GM19463 (cell line): ENCODE data around the gene ELAC2.
"Not testable (repeated sequence)": the region's sequence is repeated elsewhere in the genome, so short reads cannot be mapped to it uniquely, and the experiment has no call there.

ENCODE experiments used
- ATAC-seq: cut with Tn5 transposase; IDR thresholded peaks from one replicate; pipeline ENCODE4 v1.9.1; 2021; ENCODE audit warnings: mild to moderate bottlenecking, moderate library complexity; ENCODE audit not compliant: unreplicated experiment

The ELAC2 gene

DNA sequence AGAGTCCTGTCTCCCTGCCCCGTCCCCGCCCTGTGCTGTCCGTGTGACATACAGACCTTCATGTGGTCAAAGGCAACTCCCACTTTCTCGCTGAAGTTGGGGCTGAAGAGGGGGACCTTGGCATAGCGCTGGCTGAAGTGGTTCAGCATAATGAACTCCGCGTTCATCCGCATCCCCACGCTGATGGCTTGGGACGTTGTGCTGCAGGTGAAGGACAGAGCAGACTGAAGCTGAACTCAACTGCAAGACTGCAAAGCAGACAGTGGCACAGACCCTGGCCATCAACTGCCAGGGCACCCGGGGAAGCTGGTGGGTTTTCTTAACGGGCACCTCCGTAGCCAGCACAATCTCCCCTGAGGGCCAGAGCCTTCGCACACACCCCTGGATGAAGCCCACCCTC lies 24.2 kb downstream of the ELAC2 start:
- no peak for ATAC-seq

DNA sequence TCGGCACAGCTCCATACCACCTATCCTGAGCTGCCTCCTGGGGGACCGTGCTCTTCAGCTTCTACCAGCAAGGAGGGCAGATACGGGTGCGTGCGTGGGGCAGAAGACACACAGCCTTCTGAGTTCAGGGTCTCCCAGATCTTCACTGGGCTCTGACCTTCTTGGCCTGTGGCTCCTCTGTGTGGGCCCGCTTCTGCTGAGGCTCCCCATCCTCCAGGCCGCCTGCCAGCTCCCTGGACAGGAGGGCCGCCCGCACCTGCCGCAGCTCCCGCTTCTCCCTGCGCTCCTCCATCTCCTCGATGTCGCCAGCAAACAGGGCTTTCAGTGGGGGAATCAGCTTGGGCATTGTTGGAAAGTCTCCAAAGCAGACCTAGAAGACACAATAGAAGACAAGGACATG lies 25.2 kb downstream of the ELAC2 start:
- ATAC-seq = no peak

DNA sequence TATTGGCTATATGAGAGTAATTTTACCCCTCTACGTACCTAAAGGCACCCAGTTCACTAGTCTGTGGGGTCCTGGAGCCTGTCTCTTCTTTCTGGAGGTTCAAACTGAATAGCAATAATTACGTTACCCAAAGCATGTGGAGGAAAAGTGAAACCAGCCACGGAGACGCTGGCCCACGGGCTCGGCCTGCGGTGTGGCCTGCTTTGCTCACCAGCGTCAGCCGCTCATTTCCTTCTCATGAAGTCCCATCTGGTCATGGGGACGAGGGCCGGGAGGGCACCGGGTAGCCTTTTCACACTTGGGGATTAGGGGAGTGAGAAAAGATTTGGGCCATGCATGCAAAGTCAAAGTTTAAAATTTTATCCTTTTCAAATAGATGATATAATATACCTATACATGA lies 26.9 kb downstream of the ELAC2 start:
- no peak for ATAC-seq

DNA sequence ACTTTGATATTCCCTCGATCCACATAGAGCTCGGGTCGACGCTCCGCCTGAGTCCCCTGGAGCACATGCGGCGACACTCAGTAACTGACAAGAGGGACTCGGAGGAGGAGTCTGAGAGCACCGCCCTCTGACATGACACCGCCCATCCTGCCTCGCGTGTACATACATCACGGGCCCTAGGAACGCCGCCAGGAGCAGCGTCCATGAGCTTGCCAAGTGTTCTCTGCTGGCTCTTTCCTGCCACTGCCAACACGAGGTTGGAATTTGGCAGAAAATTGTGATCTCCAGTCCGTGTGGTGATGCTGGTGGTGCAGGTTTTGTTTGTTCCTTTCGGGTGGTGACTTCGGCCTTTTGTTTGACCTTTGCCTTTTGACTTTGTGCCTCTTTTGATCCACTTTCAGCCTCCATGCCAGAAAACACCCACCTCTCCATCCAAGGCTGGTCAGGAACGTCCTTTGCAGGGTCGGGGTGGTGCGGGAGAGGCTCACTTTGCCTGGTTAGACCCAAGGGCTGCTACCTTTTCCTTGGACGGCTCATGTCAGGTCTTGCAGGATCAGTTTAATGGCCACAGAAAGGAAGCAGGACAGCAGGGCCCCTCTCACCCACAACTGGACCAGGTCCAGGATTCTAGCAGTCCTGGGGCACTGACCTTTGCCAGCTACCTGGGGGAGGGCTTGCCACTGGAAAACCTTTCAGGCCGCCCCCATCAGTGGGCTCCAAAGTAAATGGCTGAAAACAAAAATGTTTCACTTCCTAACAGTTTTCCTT lies 27.6 kb downstream of the ELAC2 start:
- ATAC-seq = no peak

DNA sequence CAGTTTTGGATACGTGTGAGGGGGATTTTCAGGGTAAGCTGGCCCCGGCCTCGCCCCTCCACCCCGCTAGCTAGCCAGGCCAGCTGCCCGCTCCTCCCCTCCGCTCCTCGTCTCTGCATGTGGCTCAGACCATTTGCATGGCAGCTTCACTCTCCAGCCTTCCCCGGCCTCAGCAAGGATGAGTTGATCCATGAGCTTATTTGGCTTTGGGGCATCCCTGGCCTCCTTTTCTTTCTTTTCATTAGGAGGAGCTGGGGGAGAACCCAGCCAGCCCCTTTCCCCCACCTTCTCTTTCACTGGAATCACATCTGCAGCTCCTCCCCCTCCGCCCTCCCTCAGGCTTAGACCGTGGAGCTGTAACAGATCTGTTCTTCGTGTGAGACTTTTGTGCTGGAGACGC lies 30.7 kb downstream of the ELAC2 start:
- no peak for ATAC-seq

DNA sequence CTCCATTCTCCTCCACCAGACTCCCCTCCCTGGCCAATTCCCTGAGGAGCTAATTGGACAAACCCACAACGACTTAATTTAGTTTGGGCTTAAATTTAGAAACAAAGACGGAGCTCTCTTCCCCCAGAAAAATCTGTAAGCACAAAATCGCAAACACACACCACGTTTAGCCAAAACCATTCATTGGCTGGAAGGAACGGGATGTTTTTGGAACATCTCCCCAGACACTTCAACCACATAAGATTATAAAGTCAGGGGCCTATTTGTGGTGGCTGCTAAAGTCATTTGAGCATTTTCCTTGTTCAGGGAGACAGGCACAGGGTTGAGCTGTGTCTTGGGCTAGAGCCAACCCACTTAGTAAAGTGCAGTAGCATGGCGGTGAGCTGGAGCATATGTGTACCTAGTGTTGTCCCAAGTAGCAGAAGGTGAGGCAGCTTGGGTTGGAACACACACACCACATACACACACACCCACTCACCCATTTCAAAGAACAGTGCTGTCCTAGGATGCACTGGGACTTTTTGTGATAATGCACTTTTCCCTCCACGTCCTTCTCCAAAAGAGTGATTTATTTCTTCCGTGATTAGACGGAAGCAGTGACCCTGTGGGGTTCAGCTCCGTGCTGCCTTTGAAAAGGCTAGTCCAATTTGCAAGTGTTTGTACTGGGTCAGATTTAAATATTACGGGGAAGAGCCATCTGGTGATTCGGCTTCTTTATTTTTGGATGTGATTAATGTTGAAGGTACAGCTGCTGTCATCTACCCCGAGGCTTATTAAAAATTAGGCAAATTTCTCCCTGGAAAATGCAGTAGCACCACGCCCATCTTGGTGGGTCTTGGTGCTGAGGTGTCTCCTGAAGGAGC lies 32.2 kb downstream of the ELAC2 start:
- no peak for ATAC-seq

DNA sequence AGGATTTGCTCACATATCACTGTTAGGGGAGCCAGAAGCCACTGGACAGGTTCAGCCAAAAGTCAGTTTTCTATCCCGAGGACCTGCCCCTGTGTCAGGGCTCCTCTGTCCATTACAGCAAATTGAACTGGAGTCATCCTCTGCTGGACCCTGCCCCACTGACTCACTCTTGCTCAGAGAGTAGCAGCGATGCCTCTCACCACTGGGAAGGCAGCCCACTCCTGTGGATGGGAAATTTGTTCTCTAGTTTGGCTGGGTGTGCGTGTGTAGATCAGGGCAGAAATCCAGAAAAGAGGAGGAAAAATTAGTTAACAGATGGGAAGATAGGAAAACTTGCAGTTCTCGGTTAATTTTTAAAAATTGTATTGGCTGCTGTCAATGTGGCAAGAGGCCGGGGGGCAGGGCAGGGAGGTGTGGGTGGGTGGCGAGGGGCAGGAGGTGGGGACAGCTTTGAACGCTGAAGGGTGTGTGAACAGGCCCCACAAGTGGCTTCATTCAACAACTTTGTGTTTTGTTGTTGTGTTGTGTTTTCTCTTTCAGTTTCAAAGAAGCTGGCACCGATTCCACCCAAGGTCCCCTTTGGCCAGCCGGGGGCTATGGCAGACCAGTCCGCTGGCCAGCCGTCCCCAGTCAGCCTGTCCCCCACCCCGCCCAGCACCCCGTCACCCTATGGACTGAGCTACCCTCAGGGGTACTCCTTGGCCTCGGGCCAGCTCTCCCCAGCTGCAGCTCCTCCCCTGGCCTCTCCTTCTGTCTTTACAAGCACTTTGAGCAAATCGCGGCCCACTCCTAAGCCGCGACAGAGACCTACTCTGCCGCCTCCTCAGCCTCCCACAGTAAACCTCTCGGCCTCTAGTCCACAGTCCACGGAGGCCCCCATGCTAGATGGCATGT lies 33.6 kb downstream of the ELAC2 start:
- no peak for ATAC-seq

DNA sequence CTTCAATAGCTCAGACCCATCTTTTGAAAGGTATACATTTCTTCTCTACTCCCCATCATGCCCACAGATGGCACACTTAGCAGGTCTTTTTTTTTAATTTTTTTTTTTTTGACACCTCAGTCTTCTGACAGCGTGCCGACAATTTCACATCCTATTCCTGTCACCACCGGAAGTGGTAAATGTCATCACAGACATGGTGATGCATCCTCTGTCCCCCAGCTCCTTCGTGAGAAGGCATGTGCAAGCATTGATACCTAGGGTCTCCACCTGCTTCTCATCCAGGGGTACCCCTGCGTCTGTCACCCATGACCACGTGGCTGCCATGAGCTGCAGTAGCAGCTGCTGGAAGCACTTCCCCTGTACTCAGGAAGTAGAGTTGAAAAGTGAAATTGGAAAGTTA lies 35.6 kb downstream of the ELAC2 start:
- no peak for ATAC-seq

DNA sequence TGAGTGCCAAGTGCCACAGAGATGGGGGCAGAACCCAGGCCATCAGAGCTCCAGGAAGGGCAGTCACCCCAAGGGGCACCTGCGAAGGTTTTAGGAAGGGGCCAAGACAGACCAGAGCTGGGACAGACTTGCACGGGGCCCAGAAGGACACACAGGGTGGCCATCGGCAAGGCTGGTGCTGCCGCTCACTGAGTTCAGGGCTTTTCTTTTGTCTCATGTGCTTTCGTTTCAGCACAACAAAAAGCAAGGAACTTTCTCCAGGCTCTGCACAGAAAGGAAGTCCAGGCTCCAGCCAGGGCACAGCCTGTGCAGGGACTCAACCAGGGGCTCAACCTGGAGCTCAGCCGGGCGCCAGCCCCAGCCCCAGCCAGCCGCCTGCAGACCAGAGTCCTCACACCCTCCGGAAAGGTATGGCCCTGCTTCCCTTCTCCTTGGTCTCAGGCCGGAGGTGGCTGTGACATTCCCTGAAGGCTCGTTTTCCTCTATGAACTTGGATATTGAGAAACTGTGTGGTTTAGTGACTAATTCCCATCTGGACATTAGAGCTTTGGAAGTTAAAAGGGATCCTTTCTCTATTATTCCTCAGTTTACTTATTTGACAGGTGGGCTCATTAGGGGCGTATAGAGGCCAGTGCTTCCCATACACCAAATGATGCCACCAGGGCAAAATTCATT lies 37.9 kb downstream of the ELAC2 start:
- no peak for ATAC-seq

DNA sequence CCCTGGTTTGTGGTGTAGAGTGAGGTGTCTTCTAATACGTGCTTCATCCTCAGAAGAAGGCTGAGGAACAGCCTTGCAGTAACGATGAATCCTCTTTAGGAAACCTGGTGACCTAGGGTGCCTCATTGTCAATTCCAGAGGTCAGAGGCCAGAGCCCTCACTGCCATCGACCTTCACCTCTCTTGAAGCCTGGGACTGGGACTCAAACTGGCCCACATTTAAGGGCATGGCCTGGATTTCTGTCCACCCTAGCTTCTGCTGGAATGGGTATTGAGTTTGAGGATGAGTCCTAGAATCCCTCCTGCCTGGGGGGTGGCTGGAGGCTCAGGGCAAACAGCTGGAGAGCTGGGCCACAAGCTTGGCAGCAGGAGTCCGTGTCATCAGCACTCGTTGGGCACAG lies 38.6 kb downstream of the ELAC2 start:
- ATAC-seq = no peak

DNA sequence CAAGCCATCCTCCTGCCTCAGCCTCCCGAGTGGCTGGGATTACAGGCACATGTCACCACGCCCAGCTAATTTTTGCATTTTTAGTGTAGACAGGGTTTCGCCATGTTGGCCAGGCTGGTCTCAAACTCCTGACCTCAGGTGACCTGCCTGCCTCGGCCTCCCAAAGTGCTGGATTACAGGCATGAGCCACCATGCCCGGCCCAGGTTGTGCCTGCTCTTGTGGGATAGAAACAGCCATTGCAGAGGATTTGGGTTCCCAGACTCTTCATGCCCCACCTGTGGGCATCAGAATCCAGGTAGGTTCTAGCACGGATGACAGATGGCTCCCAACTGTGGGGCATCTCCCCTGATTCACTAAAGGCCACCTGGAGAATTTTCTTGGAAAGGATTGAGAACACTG lies 39.0 kb downstream of the ELAC2 start:
- ATAC-seq = not testable (repeated sequence)

DNA sequence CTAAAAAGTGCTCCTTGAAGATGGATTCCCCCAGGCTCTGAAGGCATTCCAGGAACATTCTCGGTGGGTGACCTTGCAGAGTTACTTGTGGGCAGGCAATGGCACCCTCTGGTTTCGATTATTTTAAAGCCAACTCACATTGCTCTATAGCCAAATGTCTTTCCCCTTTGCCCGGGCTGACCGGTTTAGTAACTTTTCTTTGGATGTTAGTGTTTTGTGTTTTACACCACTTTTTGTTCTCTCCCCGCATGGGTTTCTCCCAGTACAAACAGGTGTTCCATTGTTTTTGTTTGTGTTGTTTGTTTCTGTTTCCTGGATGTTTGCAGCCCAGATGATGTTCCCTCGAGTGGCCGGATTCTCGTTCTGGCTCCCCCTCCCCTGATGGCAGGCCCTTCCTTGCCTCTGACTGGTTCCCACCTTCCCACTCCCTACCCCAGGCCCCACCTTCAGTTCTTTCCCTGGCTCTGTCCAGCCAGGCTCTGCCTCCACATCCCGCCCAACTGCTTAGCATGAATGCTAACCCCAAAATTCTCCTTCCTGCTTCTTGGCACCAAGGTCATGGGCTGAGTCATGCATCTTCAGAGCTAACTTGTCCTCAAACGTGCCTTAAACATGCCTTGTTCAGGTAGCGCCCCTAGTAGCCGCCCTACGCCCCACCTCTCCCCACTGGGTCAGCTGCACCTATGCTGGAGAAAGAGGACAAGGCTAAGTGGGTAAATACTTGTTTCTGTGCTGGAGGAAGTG lies 40.6 kb downstream of the ELAC2 start:
- ATAC-seq = no peak

DNA sequence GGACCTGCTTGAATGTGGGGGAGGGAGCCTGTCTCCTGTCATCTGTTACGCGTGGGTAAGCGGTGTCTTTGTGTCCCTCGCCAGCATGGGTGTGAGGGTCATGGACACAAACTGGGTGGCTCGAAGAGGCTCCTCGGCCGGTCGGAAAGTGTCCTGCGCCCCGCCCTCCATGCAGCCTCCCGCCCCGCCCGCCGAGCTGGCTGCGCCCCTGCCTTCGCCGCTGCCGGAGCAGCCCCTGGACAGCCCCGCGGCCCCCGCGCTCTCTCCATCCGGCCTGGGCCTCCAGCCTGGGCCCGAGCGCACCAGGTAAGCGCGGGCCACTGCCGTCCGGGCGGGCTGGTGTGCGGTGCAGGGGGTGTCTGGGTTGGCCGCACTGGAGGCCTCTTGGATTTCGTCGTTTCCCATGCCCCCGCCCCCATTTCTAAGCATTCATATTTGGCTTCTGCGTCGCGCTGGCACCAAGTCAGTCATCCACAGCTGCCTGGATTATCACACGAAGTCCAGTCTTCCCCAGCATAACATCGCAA lies 43.8 kb downstream of the ELAC2 start:
- no peak for ATAC-seq

DNA sequence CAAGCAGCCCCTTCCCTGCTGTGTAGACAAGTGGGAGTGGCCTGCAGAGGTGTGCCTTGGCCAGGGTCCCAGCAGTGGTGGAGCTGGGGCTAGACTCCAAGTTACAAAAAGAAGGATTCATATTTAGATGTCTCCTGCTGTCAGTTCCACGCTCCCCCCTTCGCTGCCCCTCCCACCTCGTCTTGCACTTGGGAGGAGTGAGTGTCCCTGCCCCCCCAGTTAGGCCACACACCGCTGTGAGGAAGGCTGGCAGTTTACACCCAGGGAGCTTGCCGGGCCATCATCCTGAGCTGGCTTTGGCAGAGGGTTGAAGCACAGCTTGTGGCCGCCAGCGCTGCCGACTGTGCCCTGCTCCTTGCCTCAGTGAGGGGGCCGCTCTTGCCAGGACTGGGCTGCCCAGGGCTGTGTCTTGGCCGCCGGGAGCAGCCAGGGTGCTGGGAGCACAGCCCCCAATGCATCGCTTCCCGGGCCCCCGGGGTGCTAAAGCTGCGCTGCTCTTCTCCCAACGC lies 44.3 kb downstream of the ELAC2 start:
- no peak for ATAC-seq

DNA sequence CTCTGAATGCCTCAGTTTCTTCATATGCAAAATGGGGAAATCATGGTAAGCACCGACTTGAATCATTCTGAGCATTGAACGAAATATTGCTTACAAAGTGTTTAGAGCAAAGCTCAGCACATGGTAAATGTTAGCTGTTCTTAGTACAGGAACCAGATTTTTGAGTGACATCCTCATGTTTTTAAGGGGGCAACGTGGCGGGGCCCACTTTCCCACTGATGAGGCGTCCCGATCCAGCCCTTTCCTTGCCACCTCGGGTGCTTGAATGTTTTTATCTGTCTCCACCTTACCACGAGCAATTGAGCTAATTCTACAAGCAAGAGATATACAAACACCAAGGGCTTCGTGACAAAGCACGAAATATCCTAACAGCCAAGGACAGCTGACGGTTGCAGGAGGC lies 49.9 kb downstream of the ELAC2 start:
- no peak for ATAC-seq

DNA sequence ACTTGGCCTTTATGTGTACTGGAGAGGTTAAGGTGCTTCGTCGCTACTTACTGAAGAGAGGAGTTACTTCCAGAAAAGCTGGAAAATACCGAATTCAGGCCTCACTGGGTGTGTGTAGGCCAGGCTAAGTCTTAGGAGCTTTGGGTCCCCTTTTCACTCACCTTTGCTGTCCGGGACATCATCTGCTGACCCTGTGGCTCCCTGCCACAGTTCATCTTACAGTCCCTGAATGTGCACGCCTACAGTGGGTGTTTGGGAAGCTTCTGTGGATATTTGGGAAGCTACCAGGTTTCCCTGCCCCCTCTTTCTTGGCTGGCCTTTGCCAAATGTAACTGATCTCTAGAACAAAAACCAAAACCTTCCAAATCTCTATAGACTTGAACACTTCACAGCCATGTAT lies 51.4 kb downstream of the ELAC2 start:
- no peak for ATAC-seq

DNA sequence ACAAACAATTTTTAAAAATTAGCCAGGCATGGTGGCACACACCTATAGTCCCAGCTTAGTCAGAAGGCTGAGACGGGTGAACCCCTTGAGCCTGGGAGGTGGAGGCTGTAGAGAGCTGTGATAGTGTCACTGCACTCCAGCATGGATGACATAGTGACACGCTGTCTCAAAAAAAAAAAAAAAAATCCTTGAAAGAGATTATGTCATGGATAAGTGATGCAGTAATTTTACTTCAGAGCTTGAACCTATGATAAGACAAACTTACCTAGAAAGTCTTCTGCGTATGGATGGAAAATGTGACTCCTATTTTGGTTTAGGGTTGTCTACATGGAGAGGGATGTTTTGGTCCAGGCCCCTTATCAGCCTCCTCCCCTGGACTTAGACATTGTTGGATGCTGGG lies 51.8 kb downstream of the ELAC2 start:
- no peak for ATAC-seq

DNA sequence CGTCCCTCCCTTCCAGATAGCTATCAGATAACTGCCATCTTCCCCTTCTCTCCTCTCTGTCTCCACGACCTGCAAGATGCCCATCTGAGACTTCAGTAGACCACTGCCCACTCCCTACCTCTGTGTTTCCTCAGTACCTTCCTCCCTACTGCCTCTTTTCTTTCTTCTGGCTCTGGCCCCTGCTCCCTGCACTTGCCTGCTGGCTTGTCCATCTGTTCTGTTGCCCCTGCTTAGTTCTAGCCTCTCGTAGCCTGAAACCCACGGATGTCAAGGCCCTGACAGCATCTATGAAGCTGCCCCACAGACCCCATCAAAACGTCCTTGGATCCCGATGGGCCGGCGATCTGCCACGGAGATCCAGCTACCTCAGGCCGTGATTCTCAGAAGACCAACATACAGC lies 53.0 kb downstream of the ELAC2 start:
- no peak for ATAC-seq

DNA sequence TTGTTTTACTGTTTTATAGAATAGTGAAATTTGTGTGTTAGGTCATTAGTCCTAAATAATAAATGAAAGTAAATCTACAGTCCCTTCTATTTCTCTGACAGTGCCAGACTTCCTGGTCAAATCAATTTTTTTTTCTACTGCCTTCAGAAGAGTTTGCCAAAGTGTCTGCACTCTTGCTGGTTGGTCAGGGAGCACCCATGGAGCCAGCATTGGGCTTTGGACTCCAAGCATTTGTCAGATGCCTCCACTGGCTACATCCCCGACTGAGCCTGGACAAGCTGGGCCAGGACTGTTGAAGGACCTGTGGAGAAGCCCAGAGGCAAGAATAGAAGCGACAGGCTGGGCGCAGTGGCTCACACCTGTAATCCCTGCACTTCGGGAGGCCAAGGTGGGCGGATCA lies 53.7 kb downstream of the ELAC2 start:
- no peak for ATAC-seq

DNA sequence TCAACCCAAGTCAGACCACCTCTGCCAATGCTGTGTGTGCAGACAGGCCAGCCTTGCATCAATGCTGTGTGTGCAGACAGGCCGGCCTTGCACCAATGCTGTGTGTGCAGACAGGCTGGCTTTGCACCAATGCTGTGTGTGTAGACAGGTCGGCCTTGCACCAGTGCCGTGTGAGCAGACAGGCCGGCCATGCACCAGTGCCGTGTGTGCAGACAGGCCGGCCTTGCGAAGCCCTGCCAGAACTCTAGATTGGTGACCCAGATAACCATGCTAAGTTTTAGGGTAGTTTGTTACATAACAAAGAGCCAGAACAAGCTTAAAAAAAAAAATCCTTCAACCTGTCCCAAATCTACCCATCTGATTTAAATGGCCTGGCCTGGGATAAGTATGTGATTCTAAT lies 54.3 kb downstream of the ELAC2 start:
- no peak for ATAC-seq
